SH-SY5Y (cell line): ENCODE data around the gene CCDC149.

Source experiments
- GATA2 ChIP-seq: IDR thresholded peaks from 2 replicates; pipeline ENCODE4 v1.6.1; 2011; ENCODE audit warnings: mild to moderate bottlenecking, low read depth, low read length
- GATA3 ChIP-seq: IDR thresholded peaks from 2 replicates; pipeline ENCODE4 v1.6.1; 2011; ENCODE audit warnings: low read depth, mild to moderate bottlenecking, low read length, moderate library complexity

DNA sequence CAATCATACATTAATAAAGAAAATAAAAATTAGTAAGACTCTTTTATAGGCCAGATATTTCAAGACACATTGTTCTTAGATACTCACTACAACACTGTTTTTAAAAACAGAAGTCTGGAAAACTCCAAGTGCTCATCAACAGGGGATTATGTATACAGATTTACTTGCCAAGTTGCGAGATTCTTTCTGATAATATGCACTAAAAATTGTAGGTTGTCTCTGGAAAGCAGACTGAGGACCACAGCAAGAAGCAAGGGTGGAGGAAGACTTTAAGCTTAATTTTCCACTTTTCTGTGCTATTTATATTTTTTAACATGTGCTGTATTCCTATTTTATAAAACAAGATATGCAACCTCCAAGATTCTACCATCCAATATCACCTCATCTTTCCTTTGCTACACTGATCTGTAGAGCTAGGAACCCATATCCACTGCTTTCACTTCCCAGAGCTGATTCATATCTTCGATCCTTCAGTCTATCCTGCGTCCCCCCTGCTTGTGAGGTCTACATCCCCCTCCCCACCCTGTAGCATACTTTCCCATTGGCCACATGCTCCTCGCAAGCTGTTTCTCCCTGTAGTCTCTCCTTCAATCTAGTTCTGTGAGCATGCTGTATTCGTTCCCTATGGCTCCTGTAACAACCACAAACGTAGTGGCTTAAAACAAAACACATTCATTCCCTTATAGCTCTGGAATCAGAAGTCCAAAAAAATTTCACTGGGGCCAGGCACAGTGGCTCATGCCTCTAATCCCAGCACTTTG lies 101.8 kb downstream of the CCDC149 start:
- TF ChIP-seq GATA3 = no peak
- no peak for TF ChIP-seq GATA2
